Measurements from ENCODE around the gene TMEM258.

TMEM258 gene
- total RNA-seq: 30.2 to 30.9 reads per million in 2 donors

DNA sequence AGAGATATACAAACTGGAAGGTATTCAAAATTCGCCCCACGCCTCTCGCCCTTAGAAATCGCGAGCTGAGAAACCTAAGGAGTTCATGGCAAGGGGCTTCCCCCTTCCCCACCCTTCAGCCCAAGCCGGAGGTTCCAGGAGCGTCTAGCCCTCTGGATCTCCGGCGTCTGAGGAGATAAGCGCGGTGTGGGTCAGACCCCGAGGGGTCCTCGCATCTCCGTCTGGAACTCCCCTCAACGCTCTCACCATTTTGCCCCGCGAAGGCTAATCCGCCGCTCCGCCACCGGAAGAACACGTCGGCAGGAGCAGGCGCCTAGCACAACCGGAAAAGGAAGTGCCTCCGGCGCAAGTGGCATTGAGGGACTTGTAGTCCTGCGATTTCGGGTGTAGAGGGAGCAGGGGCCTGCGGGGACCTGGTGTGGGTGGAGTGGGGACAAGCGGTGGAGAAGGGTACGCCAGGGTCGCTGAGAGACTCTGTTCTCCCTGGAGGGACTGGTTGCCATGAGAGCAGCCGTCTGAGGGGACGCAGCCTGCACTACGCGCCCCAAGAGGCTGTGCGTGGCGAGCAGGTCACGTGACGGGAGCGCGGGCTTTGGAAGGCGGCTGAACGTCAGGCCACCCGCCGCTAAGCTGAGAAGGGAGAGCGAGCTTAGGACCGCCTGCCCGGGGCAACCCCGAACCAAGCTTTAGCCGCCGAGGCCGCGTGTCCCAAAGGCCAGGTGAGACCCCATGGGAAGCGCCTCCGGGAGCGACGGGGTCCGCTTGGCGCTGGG lies at the start of gene TMEM258, which contains the start of gene FEN1:
TSS of gene TMEM258 (minus strand) at position 290 of the 773 bp plus-strand sequence. CDS start at position 249, 41 bp downstream.
TSS of gene FEN1 (plus strand) at position 602 of the 773 bp plus-strand sequence. CDS start 2,451 bp downstream, outside the sequence.
- peak; percentile 80 for DNase-seq

DNA sequence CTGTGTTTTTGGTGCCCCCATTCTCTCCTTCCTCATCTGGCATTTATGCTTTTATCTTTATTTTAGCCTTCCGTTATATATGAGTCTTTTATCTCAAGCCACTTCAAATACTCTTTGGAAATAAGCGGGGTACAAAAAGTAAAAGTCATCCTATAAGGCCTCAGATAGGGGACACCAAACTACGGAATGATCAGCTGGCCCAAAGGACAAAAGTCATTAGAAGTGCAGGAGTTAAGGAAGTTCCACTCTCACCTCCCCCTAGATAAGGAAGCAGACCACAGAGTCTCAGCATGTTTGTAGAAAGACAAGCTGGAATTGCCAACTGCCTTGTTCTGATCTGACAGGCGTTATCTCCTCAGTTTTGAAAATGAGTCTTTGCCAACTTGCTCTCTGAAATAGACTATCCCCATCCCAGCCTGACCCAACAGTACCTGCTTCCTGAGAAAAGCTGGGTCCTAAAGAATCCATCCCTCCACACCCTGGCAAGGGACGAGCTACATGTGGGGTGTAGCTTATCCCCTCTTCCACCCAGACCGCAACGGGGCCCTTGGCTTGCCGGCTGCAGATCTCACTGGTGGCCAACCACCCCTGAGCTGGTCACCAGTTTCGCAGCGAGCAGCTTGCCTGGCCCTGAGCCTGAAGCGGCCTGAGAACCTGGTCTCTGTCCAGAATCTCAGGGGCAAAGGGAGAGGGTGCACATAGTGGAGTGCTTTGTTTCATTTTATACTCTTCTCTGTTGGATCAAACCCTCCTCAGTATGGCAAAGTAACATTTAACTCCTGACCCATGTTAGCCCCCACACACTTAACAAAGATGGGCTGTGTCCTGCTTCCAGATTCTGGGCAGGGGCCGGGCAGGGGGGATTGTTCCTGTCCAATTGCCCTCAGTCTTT lies 49.5 kb upstream of the TMEM258 start:
- no peak for DNase-seq

DNA sequence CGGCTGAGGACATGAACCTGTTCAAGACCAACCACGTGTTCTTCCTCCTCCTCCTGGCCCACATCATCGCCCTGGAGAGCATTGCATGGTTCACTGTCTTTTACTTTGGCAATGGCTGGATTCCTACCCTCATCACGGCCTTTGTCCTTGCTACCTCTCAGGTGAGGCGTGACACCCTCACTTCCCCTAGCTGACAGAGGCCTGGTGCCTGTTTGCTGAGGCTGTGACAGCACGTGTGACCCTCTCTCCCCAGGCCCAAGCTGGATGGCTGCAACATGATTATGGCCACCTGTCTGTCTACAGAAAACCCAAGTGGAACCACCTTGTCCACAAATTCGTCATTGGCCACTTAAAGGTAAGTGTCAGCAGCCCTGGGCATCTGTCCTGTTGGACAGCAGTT lies 48.0 kb upstream of the TMEM258 start:
- DNase-seq: no peak

DNA sequence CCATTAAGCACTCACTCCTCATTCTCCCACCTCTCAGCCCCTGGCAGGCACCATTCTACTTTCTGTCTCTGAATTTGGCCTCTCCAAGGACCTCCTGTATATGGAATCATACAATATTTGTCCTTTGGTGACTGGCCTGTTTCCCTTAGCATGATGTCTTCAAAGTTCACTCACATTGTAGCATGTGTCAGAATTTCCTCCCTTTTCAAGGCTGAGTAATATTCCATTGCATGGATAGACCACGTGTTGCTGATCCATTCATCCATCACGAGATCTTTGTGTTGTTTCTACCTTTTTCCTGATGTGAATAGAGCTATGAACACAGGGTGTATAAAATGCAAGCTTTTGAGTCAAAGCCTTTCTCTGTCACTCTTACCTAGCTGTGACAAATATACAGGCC lies 47.3 kb upstream of the TMEM258 start:
- no peak for DNase-seq

DNA sequence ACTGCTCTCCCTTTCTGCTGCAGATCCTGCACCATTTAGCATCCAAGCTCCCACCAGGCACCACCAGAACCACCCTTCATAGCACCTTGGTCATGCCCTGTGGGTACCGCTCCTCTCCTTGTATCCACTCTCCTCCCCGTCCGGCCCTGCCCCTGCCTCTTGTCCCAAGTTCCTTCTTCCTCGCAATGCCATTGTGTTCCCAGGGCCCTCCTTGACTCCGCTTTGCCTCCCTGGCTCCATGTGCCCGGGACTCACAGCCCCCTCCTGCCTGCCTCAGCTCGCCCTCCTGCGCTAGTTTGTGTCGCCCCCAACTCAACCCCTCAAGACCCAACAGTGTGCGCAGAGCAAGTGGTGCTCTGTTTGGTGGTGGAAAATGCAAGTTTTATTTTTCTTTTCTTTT lies 46.5 kb upstream of the TMEM258 start:
- no peak for DNase-seq

DNA sequence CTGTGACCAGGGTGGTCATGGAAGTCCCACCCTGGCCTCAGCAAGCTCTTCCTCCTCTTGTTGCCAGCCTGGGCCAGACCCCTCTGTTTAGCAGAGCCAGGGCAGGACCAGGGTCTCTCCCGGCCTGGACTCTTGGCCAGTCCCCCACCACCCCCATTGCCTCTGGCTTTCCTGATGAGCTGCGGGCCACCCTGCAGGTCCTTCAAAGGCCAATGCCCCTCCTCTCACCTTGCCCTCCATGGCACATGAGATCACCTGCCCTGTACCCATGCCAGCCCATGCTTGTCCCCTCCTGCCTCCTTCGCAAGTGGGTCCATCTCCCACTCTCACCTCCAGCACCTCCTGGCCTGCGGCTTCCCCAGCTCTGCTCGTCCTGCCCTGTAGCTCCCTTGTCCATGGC lies 46.1 kb upstream of the TMEM258 start:
- DNase-seq: no peak

DNA sequence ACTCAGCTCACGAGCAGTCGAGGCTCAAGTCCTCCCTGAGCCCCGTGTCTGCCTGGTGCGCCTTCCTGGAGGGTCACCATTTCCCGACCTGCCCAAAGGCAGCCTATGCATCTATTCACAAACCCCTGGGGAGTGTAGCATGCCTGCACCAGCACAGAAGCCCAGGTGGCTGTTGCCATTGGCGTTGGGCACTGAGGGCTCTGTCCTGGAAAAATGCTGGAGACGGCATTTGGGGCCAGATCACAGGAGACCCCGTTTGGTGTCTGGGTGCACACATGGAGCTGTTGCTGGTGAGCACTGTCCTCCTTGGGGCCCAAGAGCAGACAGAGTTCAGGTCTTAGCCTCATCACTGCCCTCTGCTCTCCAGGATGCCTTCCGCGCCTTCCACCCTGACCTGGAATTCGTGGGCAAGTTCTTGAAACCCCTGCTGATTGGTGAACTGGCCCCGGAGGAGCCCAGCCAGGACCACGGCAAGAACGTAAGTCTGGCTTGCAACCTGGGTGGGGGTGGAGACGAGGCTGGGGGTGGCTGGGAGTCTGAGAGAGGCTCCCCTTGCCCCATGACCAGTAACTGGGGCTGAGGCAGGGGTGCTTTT lies 45.1 kb upstream of the TMEM258 start:
- no peak for DNase-seq

DNA sequence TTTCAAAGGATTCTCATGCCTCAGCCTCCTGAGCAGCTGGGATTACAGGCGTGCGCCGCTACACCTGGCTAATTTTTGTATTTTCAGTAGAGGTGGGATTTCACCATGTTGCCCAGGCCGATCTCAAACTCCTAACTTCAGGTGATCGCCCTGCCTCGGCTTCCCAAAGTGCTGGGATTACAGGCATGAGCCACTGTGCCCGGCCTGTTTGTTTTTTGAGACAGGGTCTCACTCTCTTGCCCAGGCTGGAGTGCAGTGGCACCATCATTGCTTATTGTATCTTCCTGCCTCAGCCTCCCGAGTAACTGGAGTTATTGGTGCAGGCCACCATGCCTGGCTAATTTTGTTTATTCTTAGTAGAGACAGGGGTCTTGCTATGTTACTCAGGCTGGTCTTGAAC lies 43.8 kb upstream of the TMEM258 start:
- DNase-seq: no peak

DNA sequence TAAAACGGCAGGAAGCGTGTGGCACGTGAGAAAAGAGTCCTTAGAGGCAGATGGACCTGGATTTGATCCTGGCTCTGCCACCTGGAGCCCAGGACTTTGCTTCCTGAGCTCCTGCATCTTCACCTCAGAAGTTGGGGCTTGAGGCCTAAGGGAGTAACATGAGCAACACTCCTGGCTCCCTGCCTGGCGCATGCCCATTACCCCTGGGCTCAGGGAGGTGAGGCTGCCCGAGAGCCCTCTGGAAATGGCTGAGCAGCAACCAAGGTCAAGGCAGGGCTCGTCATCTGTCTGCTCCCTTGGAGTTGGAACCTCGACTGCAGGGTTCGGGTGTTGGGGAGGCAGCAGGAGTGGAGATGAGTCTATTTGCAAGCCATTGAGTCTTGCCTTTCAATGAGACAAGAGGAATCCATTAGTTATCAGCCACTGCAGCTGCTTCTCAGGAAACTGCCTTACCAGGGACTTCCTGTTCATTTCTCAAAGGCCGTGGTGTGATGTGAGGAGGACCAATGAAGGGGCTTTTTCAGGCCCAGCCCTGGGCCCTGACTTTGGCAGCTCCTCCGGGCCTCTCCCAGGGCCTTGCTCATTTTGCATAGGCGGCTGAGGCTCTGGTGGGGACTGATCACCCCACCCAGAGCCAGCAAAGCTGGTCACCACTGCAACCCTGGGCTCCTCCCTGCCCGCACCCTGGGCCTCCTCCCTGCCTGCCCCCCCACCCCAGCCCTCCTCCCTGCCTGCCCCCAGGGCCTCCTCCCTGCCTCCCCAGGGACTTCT lies 42.1 kb upstream of the TMEM258 start:
- peak; percentile 44 for DNase-seq

DNA sequence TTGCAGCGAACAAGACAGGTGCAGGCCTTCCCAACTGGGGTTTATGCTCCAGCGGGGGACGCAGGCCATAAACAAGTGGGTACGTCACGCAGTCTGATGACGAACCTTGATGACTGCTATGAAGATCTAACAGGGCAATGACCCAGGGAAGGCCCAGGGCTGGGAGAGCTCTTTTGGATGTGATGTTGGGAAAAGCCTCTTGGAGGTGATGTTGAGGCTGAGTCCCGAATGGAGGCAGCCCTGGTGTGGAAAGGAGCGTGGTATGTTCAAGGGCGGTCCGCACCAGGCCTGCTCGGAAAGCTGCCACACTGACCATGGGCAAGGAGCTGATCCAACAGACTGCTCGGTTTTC lies 41.5 kb upstream of the TMEM258 start:
- no peak for DNase-seq

DNA sequence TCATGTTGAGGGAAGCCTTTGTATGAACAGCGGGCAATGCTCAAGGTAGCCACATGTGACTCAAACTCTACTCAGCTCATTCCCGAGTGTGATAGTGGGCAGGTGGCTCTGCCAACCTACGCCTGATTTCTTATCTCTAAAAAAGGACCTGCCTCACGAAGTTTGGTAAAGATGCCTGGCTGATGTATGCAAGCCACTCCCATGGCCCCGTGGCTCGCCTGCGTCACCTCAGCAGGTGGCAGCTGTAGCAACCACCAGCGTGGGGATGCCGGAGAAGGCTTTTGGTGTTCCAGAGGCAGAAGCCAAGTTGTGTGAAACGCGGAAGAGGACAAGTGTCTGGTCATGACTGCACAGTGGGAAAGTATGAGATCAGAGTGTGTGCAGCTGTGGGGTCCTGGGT lies 41.1 kb upstream of the TMEM258 start:
- peak; percentile 40 for DNase-seq

DNA sequence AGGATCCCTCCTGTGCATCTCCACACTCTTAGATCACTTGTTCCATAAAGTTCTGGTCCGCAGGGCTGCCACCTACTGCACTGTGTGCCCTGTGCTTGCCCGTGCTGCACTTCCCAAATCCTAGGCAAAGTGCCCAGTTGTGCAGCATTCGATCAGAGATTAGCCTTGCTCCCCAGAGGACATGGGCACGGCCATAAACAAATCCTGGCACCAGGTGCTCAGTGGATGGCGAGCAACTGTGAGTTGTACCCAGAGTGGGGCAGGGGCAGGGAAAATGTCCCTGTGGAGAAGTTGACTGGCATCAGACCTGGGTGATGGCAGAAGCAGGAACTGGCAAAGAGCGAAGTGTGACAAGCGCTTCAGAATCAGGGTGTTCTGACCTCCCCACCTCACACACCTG lies 40.4 kb upstream of the TMEM258 start:
- DNase-seq: no peak

DNA sequence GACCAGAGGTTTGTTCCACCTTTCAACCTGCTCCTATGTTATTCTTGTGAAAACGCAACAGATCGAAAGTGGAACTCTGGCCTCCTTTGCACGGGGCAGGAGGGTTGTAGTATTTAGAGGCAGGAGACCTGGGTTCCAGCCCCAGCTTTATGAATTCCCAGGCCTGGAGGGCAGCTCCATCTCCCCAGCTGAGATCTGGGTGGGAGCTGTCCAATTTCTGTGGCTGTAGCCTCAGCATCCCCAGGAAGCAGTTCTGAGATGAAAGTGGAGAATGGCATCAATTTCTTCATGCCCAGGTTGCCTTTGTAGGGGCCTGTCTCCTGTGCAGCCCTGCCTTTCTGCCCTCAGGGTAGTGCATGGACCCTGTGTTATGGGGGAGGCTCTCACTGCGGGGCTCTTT lies 39.8 kb upstream of the TMEM258 start:
- no peak for DNase-seq

DNA sequence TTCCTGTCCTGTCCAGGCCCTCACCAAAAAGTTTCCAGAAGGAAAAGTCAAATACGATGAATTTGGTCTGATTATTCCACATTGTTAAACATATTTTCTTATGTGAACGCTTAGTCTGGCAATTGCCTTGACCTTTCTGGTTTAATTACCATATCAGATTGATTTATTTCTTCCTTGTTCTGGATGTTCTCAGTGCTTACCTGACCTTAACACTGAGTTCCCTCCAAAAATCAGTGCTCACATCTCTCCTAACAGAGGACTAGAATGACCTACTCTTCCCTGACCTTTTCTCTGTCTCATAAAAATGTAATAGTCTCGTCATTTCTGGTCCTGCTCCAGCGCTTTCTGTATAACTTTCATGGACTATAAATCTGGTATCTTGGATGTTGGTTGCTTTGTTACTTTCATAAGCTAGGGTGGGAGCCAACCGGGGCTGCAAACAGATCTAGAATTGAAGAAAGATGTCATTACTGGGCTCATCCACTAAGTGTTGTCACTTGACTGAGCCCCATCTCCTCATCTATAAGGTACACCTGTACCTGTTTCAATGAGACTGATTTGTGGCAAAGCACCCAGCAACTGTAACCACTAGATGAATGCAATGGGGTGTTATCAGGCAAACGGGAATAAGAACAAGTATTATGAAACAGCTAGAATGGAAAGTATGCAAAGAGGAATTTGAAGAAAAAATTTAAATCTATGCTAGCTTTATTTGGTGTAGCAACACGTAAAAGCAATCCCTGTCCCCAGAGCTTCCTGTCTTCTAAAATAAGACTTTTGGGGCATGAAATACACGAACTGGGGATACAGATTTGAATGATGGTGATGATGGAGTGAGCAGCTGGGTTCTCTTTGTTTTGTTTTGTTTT lies 38.1 kb upstream of the TMEM258 start:
- no peak for DNase-seq

DNA sequence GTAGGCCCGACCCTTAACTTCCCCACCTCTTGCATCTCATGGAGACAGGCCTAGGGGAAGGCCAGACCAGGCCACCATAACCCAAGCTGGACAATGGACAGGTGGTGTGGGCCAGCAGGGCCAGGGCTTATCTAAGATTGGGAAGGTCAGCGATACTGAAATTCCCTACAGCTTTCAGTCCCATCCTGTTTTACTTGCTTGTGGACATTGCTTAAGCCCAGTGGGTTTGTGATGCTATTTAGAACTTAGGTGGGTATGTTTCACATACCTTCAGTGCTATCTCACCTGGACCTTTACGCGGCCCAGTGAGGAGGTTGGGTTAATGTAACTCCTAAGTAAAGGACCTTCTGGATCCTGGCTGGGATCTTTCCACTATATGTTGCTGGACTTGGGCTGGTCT lies 37.4 kb upstream of the TMEM258 start:
- DNase-seq: no peak

DNA sequence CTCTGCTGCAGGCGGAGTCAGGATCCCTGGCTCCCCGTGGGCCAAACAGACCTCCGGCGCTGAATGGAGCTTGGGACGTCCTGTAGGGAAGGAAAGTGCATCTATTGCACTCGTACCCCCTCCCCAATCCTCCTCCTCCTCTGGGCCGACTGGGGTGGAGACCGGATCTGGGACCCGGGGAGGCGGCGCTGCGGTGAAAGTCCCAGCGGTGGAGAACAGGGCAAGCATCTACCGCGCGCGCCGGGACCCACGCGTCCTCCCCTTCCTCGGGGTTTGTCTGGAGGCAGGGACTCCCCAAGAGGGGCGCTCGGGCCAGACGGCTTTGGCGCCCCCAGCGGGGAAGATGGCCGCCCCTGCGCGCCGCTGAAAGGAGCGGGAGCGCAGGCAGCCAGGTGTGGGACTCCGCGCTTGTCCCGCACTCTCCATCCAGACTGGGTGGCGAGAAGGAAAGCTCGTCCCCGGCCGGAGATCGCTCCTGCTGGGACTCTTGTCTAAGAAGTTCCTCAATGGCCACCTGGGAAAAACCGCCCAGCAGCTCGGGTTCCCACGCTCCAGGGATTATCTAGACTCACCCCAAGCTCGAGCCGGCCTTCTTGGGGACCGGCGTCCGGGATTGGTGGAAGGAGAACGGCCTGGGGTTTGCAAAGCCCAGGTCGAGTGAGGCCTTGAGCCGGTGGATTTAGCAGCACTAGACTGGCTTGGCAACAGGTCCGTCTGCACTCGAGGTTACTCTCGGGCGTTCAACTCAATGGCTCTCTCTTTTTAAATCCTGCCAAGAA lies 36.4 kb upstream of the TMEM258 start:
- DNase-seq: peak; percentile 50

DNA sequence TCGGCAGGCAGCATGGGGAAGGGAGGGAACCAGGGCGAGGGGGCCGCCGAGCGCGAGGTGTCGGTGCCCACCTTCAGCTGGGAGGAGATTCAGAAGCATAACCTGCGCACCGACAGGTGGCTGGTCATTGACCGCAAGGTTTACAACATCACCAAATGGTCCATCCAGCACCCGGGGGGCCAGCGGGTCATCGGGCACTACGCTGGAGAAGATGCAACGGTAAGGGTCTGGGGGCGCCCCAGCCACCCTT lies 35.9 kb upstream of the TMEM258 start:
- no peak for DNase-seq

DNA sequence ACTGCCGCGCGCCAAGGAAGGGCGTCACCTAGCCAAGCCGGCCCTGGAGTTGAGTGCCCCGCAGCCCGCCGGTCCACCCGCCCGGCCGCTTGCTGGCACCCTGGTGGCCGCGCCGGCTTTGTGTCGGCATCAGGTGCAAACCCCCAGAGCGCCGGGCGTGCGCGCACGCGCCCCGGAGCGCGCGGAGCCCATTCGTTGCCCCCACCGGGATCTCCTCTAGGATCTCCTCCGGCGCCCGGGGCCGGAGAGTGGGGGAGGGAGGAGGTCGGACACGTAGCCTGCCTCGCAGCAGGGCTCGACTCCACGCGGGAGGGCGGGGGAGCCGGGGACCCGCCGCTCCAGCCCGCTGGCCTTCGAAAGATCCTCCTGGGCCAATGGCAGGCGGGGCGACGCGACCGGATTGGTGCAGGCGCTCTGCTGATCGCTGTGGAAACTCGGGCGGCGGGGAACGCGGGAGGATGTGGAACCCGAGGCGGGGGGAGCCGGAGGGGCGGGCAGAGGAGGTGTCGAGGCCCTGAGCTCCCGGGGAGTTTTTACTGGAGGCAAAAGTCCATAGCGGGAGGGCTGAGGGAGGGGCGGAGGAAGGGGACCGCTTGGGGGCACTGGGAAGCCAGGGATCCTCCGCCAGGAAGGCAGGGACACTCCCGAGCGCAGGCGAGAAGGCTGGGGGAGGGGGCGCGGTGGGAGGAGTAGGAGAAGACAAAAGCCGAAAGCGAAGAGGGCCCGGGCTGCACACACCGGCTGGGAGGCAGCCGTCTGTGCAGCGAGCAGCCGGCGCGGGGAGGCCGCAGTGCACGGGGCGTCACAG lies 35.4 kb upstream of the TMEM258 start, which contains the start of gene FADS2:
TSS of gene FADS2 (plus strand) at position 730 of the 808 bp plus-strand sequence. CDS start 91 bp downstream, outside the sequence.
- DNase-seq: peak; percentile 81

DNA sequence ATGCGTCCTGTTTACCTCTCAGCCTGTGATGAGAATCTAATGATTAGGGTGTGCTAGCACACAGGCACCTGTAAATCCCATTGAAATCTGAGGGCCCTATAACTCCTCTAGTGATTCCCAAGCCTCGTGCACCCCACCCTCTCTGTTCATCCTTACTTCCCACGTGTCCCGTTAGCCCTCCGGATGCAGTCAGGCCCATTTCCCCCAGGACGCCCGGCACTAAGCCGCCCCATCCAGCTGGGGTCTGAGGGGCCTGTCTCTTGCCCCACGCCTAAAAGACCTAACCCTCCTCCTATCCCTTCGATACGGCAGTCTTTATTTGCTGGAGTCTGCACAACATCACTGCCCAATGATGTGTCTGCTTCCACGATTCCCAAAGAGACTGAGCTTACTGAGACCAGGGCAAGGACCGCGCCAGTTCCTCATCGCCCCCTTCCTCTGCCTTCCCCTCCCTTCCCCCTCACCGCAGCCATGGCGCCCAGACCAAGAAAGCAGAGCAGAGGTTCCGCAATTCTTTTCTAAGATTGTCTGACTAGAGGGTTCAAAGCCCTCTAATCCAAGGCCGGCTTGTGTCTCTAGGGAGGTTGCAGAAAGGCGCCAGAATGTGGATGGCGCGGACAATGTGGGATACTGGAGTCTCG lies 34.7 kb upstream of the TMEM258 start:
- DNase-seq: no peak

DNA sequence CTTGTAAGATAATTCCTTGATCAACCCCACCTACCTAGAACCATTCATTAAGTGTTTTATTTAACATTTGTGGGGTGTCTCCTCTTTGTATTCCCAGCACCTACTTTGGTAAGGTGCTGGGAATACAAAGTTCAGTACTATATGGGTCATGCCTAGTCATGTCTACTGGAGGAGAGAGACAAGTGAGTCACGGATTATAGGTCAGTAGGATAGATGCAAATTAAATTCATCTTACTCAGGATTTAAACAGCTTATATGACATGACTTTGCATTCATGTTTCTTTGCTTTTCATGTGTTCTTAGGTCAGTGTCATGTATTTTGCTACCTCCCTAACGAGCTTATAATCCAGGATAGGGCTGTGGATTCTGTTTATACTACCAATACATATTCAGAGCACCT lies 27.8 kb upstream of the TMEM258 start:
- DNase-seq: no peak

All from T-helper 9 cell (primary cell).